Renal pelvis (tissue), 4 donors: Measurements from ENCODE around the gene MACF1. TPM values are rescaled to one million over a fixed set of nuclear protein-coding genes. Genes with fewer than 3 reads are reported as not detected.

Experiments used
- DNase-seq: peaks from one replicate; pipeline ENCODE4 v3.0.0-alpha.2; 2013
- polyA plus RNA-seq, 3 donors: library from polyadenylated mRNA; unstranded; fragments of 120-200 nt; gene quantifications; one replicate each; pipeline ENCODE4 v1.2.1, GENCODE V29; 2013; ENCODE audit not compliant: insufficient read length in 3 of 3

The MACF1 gene
- polyA plus RNA-seq, 3 donors: 227 to 318 (median 276) TPM

DNA sequence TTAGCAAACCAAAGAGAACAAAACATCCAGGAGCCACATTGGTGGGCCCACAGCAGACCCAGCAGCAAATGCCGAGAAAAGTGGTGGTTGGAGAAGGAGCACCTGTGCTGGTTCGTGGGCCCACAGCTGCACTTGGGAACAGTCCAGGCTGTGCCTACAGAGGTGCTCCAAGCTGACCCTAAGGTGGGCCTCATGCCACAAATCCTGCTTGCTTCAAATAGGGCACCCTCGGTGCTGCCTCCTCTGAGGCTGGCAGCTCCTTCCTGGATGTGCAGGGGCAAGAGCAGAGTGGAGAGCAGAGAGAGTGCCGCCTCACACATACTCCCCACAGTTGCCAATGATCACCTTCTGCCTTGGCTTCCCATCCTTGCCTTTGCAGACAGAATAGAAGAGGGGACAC is 327.0 kb downstream of the MACF1 start:
- no peak for DNase-seq

DNA sequence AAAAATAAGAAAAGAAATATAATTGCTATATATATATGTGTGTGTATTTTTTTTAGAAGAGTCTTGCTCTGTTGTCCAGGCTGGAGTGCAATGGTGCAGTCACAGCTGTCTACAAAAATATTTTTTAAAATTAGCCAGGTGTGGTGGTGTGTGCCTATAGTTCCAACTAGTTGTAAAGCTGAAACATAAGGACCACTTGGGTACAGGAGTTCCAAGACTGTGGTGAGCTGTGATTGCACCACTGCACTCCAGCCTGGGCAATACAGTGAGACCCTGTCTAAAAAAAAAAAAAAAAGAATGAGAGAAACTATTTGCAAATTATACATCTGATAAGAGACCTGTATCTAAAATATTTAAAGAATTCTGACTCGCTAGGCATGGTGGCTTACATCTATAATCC is 328.9 kb downstream of the MACF1 start:
- no peak for DNase-seq

Other genes starting within 250 kb of the MACF1 start
- 100 to 1,000 TPM in 1 of 3 donors, 10 to 100 TPM in 2; 90.0 to 113 (median 91.8) TPM for gene AKIRIN1, start 213.4 kb upstream of the MACF1 start, polyA plus RNA-seq
- 100 to 1,000 TPM; 210 to 297 (median 249) TPM for gene NDUFS5, start 178.3 kb upstream of the MACF1 start, polyA plus RNA-seq